Measurements from ENCODE around the gene GOLGA6D.
"Not testable (repeated sequence)": the region's sequence is repeated elsewhere in the genome, so short reads cannot be mapped to it uniquely, and the experiment has no call there.

The GOLGA6D gene

GRCh38 chr15:75314552-75315290 is 32.1 kb downstream of the GOLGA6D start:
- H3K4me1 ChIP-seq (ENCODE audit: insufficient read depth, low read length) = no peaks in the 10 kb centered on the region
- ATAC-seq (ENCODE audit: insufficient read depth, low read depth) (no peak), DNase-seq (no peak)
- no peak overlapping the region for H2AFZ ChIP-seq (ENCODE audit: low read depth, low read length)
- no peaks in the 10 kb centered on the region for H3K27me3 ChIP-seq (ENCODE audit: insufficient read depth, low read length, poor library complexity)
- no peaks in the 10 kb centered on the region for H3K9me3 ChIP-seq (ENCODE audit: insufficient read depth, low read length, severe bottlenecking)
- no peak overlapping the region for H3K4me3 ChIP-seq (ENCODE audit: low read depth in 1 of 2, low read length in 2 of 2)
- H3K79me2 ChIP-seq (ENCODE audit: insufficient read depth, low read length) = no peaks in the 10 kb centered on the region
- H4K20me1 ChIP-seq (ENCODE audit: insufficient read depth, low read length) = no peaks in the 10 kb centered on the region
- H3K27ac ChIP-seq (ENCODE audit: low read length) = no peak overlapping the region
- H3K9ac ChIP-seq (ENCODE audit: low read depth, low read length) = no peak overlapping the region
- TF ChIP-seq EZH2 (IDR thresholded peaks at IDR 0.05; ENCODE audit: borderline replicate concordance, low read depth, low read length, severe bottlenecking) (no peak), CTCF (IDR thresholded peaks at IDR 0.05; ENCODE audit: borderline replicate concordance, extremely low read depth, low read length, poor library complexity, severe bottlenecking) (no peak)
- no peaks in the 10 kb centered on the region for H3K36me3 ChIP-seq (ENCODE audit: insufficient read depth, low read length)
- H3K4me2 ChIP-seq (ENCODE audit: insufficient read depth, low read length) = no peak overlapping the region

GRCh38 chr15:75319231-75319897 is 36.7 kb downstream of the GOLGA6D start:
- not testable (repeated sequence) for H3K4me1 ChIP-seq (ENCODE audit: insufficient read depth, low read length); DNase-seq; H3K36me3 ChIP-seq (ENCODE audit: insufficient read depth, low read length); H4K20me1 ChIP-seq (ENCODE audit: insufficient read depth, low read length); H3K79me2 ChIP-seq (ENCODE audit: insufficient read depth, low read length); H3K4me3 ChIP-seq (ENCODE audit: low read depth in 1 of 2, low read length in 2 of 2); H3K27me3 ChIP-seq (ENCODE audit: insufficient read depth, low read length, poor library complexity); H2AFZ ChIP-seq (ENCODE audit: low read depth, low read length); H3K9ac ChIP-seq (ENCODE audit: low read depth, low read length); ATAC-seq (ENCODE audit: insufficient read depth, low read depth); H3K27ac ChIP-seq (ENCODE audit: low read length); H3K9me3 ChIP-seq (ENCODE audit: insufficient read depth, low read length, severe bottlenecking); H3K4me2 ChIP-seq (ENCODE audit: insufficient read depth, low read length)

- TF ChIP-seq EZH2 (IDR thresholded peaks at IDR 0.05; ENCODE audit: borderline replicate concordance, low read depth, low read length, severe bottlenecking) = no peak
- TF ChIP-seq CTCF (IDR thresholded peaks at IDR 0.05; ENCODE audit: borderline replicate concordance, extremely low read depth, low read length, poor library complexity, severe bottlenecking) = no peak
Observed at GRCh38 chr15:75321711-75322110, 39.1 kb downstream of the GOLGA6D start.

GRCh38 chr15:75325922-75326321 is 43.3 kb downstream of the GOLGA6D start:
- Histone ChIP-seq H3K79me2 (ENCODE audit: insufficient read depth, low read length) (no peaks in the 10 kb centered on the region), H3K4me1 (ENCODE audit: insufficient read depth, low read length) (no peaks in the 10 kb centered on the region), H3K36me3 (ENCODE audit: insufficient read depth, low read length) (no peaks in the 10 kb centered on the region), H3K9me3 (ENCODE audit: insufficient read depth, low read length, severe bottlenecking) (no peaks in the 10 kb centered on the region), H2AFZ (ENCODE audit: low read depth, low read length) (no peak overlapping the region), H3K27ac (ENCODE audit: low read length) (no peak overlapping the region), H3K4me2 (ENCODE audit: insufficient read depth, low read length) (no peak overlapping the region), H3K9ac (ENCODE audit: low read depth, low read length) (no peak overlapping the region), H3K27me3 (ENCODE audit: insufficient read depth, low read length, poor library complexity) (no peaks in the 10 kb centered on the region), H3K4me3 (ENCODE audit: low read depth in 1 of 2, low read length in 2 of 2) (no peak overlapping the region), H4K20me1 (ENCODE audit: insufficient read depth, low read length) (no peaks in the 10 kb centered on the region)
- TF ChIP-seq EZH2 (IDR thresholded peaks at IDR 0.05; ENCODE audit: borderline replicate concordance, low read depth, low read length, severe bottlenecking) (no peak), CTCF (IDR thresholded peaks at IDR 0.05; ENCODE audit: borderline replicate concordance, extremely low read depth, low read length, poor library complexity, severe bottlenecking) (no peak)
- ATAC-seq (ENCODE audit: insufficient read depth, low read depth) (no peak), DNase-seq (no peak)

More at GRCh38 chr15:75321711-75322110, 39.1 kb downstream of the GOLGA6D start:
- Histone ChIP-seq H3K27me3 (ENCODE audit: insufficient read depth, low read length, poor library complexity) (no peaks in the 10 kb centered on the region), H3K9ac (ENCODE audit: low read depth, low read length) (no peak overlapping the region), H3K9me3 (ENCODE audit: insufficient read depth, low read length, severe bottlenecking) (no peaks in the 10 kb centered on the region), H3K4me2 (ENCODE audit: insufficient read depth, low read length) (no peak overlapping the region), H2AFZ (ENCODE audit: low read depth, low read length) (no peak overlapping the region), H4K20me1 (ENCODE audit: insufficient read depth, low read length) (no peaks in the 10 kb centered on the region), H3K4me1 (ENCODE audit: insufficient read depth, low read length) (no peaks in the 10 kb centered on the region), H3K36me3 (ENCODE audit: insufficient read depth, low read length) (no peaks in the 10 kb centered on the region), H3K79me2 (ENCODE audit: insufficient read depth, low read length) (no peaks in the 10 kb centered on the region), H3K4me3 (ENCODE audit: low read depth in 1 of 2, low read length in 2 of 2) (no peak overlapping the region), H3K27ac (ENCODE audit: low read length) (no peak overlapping the region)
- DNase-seq = no peak
- ATAC-seq (ENCODE audit: insufficient read depth, low read depth) = no peak

All from DND-41 (cell line).